Measurements from ENCODE around the gene SLC4A11. TPM values are rescaled to one million over a fixed set of nuclear protein-coding genes. Genes with fewer than 3 reads are reported as not detected.
"Not testable (repeated sequence)": the region's sequence is repeated elsewhere in the genome, so short reads cannot be mapped to it uniquely, and the experiment has no call there.

SLC4A11 gene
- total RNA-seq, 4 donors from 2014 or later = 4.5 to 26.0 (median 14.0) TPM

DNA sequence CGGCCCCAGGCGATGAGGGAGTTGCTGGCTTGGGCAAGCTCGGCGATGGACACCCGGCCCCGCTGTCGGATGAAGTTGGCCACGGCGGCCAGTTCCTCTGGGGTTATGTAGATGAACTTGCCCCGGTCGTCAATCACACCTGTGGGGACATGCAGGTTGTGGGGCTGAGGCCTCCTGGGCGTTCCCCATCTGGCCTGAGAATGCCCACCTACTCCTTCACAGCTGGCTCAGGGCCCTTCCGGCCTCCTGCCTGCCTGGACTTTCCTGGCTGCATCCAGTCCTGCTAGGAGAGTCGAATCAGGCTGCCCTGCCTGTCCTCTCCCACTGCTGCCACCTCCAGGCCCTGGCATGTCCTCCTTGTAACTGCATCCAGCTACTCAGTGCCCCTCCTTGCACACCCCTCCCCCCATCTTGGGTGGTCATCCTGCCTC lies 48.3 kb downstream of the SLC4A11 start:
- no peak for DNase-seq (ENCODE audit: low spot score in 2 of 2)
- TF ChIP-seq POLR2A (IDR thresholded peaks at IDR 0.05) (no peak), CTCF (IDR thresholded peaks at IDR 0.05) (no peak)
- 84 to 89% methylated on average over 14 of the region's 14 CpGs for WGBS, 2 donors
- H3K4me3 ChIP-seq (ENCODE audit: low read depth, poor library complexity, severe bottlenecking) = no peak overlapping the region
- intact Hi-C loops (cut with DNase I; ENCODE audit: low total_unique reads) = no loop called here

DNA sequence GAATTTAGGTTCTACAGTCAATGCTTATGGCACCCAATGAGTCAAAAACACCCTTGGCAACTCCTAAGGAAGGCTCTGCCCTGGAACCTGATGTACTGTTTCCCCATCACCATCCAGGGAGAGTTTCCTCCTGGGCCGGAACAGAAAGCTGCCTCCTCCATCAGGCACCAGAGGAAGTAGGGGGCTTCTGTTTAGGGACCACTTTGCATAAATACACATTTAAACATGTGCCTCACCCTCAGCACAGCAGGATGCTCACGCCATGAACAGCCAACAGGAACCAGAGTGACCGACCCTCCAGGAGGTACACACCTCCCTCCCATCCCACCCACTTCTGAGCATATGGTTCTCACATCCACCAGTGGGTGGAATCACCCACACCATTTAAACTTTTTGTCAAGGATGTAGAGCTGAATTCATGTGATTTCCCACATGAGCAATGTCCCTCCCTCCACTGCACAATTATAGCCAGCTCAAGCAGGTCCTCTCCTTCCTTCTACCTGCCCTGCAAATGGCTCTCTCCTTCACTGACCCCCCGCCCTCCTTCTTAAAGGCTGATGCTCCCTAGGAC lies 49.3 kb downstream of the SLC4A11 start:
- intact Hi-C loops (cut with DNase I; ENCODE audit: low total_unique reads) = no loop called here
- no peak for DNase-seq (ENCODE audit: low spot score in 2 of 2)
- no peak overlapping the region for H3K4me3 ChIP-seq (ENCODE audit: low read depth, poor library complexity, severe bottlenecking)
- TF ChIP-seq POLR2A (IDR thresholded peaks at IDR 0.05) (no peak), CTCF (IDR thresholded peaks at IDR 0.05) (no peak)
- 84 to 96% methylated on average over 4 of the region's 4 CpGs for WGBS, 2 donors

DNA sequence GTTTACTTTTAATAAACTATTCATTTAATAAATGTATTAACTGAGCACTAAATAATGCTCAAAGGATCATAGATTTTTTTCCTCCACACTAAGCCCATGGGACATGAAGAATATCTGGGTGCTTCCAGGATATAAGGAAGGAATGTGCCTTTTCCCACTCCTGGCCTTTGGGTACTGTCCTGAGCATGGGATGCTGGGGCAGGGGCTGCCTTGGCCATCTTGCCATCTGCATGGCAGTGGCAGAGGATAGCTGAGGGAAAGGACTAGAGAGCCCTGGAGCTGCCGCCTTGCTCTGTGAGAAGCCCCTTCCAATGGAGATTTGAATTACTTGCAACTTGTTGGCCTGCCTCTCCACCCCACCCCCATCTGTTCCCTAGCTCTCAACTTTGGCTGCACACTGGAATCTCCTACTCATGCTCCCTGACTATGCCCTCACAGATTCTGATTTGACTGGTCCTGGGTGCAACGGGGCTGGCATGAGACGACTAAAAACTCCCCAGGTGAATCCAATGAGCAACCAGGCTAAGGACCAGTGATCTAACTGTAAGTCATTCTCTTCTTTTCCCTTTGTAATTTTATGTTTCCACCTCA lies 50.1 kb downstream of the SLC4A11 start:
- H3K4me3 ChIP-seq (ENCODE audit: low read depth, poor library complexity, severe bottlenecking) = no peak overlapping the region
- intact Hi-C loops (cut with DNase I; ENCODE audit: low total_unique reads) = no loop called here
- no peak for TF ChIP-seq CTCF (IDR thresholded peaks at IDR 0.05)
- TF ChIP-seq POLR2A (IDR thresholded peaks at IDR 0.05) = no peak
- WGBS, 2 donors = 78 to 82% methylated on average over 3 of the region's 3 CpGs
- DNase-seq (ENCODE audit: low spot score in 2 of 2) = no peak

DNA sequence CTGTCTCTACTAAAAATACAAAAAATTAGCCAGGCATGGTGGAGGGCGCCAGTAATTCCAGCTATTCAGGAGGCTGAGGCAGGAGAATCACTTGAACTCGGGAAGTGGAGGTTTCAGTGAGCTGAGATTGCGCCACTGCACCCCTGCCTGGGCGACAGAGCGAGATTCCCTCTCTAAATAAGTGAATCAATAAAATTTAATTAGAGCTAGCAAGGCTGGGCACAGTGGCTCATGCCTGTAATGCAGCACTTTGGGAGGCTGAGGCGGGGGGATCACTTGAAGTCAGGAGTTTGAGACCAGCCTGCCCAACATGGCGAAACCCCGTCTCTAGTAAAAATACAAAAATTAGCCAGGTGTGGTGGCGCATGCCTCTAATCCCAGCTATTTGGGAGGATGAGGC lies 51.1 kb downstream of the SLC4A11 start:
- DNase-seq (ENCODE audit: low spot score in 2 of 2); intact Hi-C loops (cut with DNase I; ENCODE audit: low total_unique reads); H3K4me3 ChIP-seq (ENCODE audit: low read depth, poor library complexity, severe bottlenecking): not testable (repeated sequence)
- 95 to 96% methylated on average over 9 of the region's 9 CpGs for WGBS, 2 donors

GRCh38 chr20:3183896-3184612 lies 54.9 kb downstream of the SLC4A11 start:
- DNase-seq (ENCODE audit: low spot score in 2 of 2) = no peak
- TF ChIP-seq POLR2A (IDR thresholded peaks at IDR 0.05) = no peak
- intact Hi-C loops (cut with DNase I; ENCODE audit: low total_unique reads) = no loop called here
- no peak overlapping the region for H3K4me3 ChIP-seq (ENCODE audit: low read depth, poor library complexity, severe bottlenecking)
- 72 to 78% methylated on average over 3 of the region's 3 CpGs for WGBS, 2 donors

DNA sequence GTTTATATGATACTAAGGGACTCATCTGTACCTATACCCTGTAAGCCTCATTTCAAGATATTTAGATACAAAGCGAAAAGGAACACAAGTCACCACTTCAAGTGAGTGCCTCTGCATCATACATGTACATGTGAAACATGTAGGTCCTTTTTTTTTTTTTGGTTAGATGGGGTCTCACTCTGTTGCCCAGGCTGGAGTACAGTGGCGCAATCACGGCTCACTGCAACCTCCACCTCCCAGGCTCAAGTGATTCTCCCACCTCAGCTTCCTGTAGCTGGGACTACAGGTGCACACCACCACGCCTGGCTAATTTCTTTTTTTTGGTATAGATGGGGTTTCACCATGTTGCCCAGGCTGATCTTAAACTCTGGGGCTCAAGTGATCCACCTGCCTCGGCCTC lies 56.6 kb downstream of the SLC4A11 start:
- DNase-seq (ENCODE audit: low spot score in 2 of 2); intact Hi-C loops (cut with DNase I; ENCODE audit: low total_unique reads): not testable (repeated sequence)

GRCh38 chr20:3181270-3181669 lies 57.7 kb downstream of the SLC4A11 start:
- intact Hi-C loops (cut with DNase I; ENCODE audit: low total_unique reads) = no loop called here
- no peak overlapping the region for H3K4me3 ChIP-seq (ENCODE audit: low read depth, poor library complexity, severe bottlenecking)
- DNase-seq (ENCODE audit: low spot score in 2 of 2) = no peak
- no peak for TF ChIP-seq CTCF (IDR thresholded peaks at IDR 0.05)
- TF ChIP-seq POLR2A (IDR thresholded peaks at IDR 0.05) = no peak
- 71 to 77% methylated on average over 5 of the region's 5 CpGs for WGBS, 2 donors

More for the DNA sequence above, 56.6 kb downstream of the SLC4A11 start:
- 96 to 98% methylated on average over 5 of the region's 5 CpGs for WGBS, 2 donors
- not testable (repeated sequence) for H3K4me3 ChIP-seq (ENCODE audit: low read depth, poor library complexity, severe bottlenecking)

Data from lower leg skin (tissue), 4 donors.